Measurements from ENCODE around the gene TSTD1.
"Not testable (repeated sequence)": the region's sequence is repeated elsewhere in the genome, so short reads cannot be mapped to it uniquely, and the experiment has no call there.

The TSTD1 gene

GRCh38 chr1:161019751-161020495, 18.8 kb downstream of the TSTD1 start:
- DNase-seq (no peak), ATAC-seq (ENCODE audit: insufficient read depth, low read depth) (no peak)
- Histone ChIP-seq H3K4me2 (ENCODE audit: insufficient read depth, low read length) (no peak overlapping the region), H3K4me3 (ENCODE audit: low read depth in 1 of 2, low read length in 2 of 2) (no peak overlapping the region), H3K9me3 (ENCODE audit: insufficient read depth, low read length, severe bottlenecking) (no peaks in the 10 kb centered on the region), H3K4me1 (ENCODE audit: insufficient read depth, low read length) (no peaks in the 10 kb centered on the region), H4K20me1 (ENCODE audit: insufficient read depth, low read length) (no peaks in the 10 kb centered on the region), H3K27me3 (ENCODE audit: insufficient read depth, low read length, poor library complexity) (no peaks in the 10 kb centered on the region), H3K9ac (ENCODE audit: low read depth, low read length) (no peak overlapping the region), H3K36me3 (ENCODE audit: insufficient read depth, low read length) (no peaks in the 10 kb centered on the region), H3K79me2 (ENCODE audit: insufficient read depth, low read length) (no peaks in the 10 kb centered on the region), H2AFZ (ENCODE audit: low read depth, low read length) (no peak overlapping the region), H3K27ac (ENCODE audit: low read length) (no peak overlapping the region)
- no peak for TF ChIP-seq CTCF (IDR thresholded peaks at IDR 0.05; ENCODE audit: borderline replicate concordance, extremely low read depth, low read length, poor library complexity, severe bottlenecking)
- no peak for TF ChIP-seq EZH2 (IDR thresholded peaks at IDR 0.05; ENCODE audit: borderline replicate concordance, low read depth, low read length, severe bottlenecking)

GRCh38 chr1:161019111-161019660, 19.6 kb downstream of the TSTD1 start:
- H2AFZ ChIP-seq (ENCODE audit: low read depth, low read length); DNase-seq; H3K9me3 ChIP-seq (ENCODE audit: insufficient read depth, low read length, severe bottlenecking); H3K4me1 ChIP-seq (ENCODE audit: insufficient read depth, low read length); H3K4me3 ChIP-seq (ENCODE audit: low read depth in 1 of 2, low read length in 2 of 2); H3K9ac ChIP-seq (ENCODE audit: low read depth, low read length); H3K4me2 ChIP-seq (ENCODE audit: insufficient read depth, low read length); H3K36me3 ChIP-seq (ENCODE audit: insufficient read depth, low read length); ATAC-seq (ENCODE audit: insufficient read depth, low read depth); H3K27ac ChIP-seq (ENCODE audit: low read length); H4K20me1 ChIP-seq (ENCODE audit: insufficient read depth, low read length); H3K79me2 ChIP-seq (ENCODE audit: insufficient read depth, low read length); H3K27me3 ChIP-seq (ENCODE audit: insufficient read depth, low read length, poor library complexity): not testable (repeated sequence)

GRCh38 chr1:161018631-161018930, 20.2 kb downstream of the TSTD1 start:
- Histone ChIP-seq H3K9ac (ENCODE audit: low read depth, low read length) (no peak overlapping the region), H3K9me3 (ENCODE audit: insufficient read depth, low read length, severe bottlenecking) (no peaks in the 10 kb centered on the region), H2AFZ (ENCODE audit: low read depth, low read length) (no peak overlapping the region), H3K27ac (ENCODE audit: low read length) (no peak overlapping the region), H3K4me3 (ENCODE audit: low read depth in 1 of 2, low read length in 2 of 2) (no peak overlapping the region), H3K79me2 (ENCODE audit: insufficient read depth, low read length) (no peaks in the 10 kb centered on the region), H3K4me2 (ENCODE audit: insufficient read depth, low read length) (no peak overlapping the region), H3K4me1 (ENCODE audit: insufficient read depth, low read length) (peaks cover 5% of the 10 kb centered on the region), H3K36me3 (ENCODE audit: insufficient read depth, low read length) (no peaks in the 10 kb centered on the region), H4K20me1 (ENCODE audit: insufficient read depth, low read length) (no peaks in the 10 kb centered on the region), H3K27me3 (ENCODE audit: insufficient read depth, low read length, poor library complexity) (no peaks in the 10 kb centered on the region)
- no peak for ATAC-seq (ENCODE audit: insufficient read depth, low read depth)
- TF ChIP-seq EZH2 (IDR thresholded peaks at IDR 0.05; ENCODE audit: borderline replicate concordance, low read depth, low read length, severe bottlenecking): no peak
- TF ChIP-seq CTCF (IDR thresholded peaks at IDR 0.05; ENCODE audit: borderline replicate concordance, extremely low read depth, low read length, poor library complexity, severe bottlenecking): no peak
- DNase-seq: no peak

GRCh38 chr1:161017756-161018630, 20.8 kb downstream of the TSTD1 start:
- no peak overlapping the region for H3K4me3 ChIP-seq (ENCODE audit: low read depth in 1 of 2, low read length in 2 of 2)
- H3K27me3 ChIP-seq (ENCODE audit: insufficient read depth, low read length, poor library complexity): no peaks in the 10 kb centered on the region
- H4K20me1 ChIP-seq (ENCODE audit: insufficient read depth, low read length): no peaks in the 10 kb centered on the region
- H3K79me2 ChIP-seq (ENCODE audit: insufficient read depth, low read length): no peaks in the 10 kb centered on the region
- TF ChIP-seq EZH2 (IDR thresholded peaks at IDR 0.05; ENCODE audit: borderline replicate concordance, low read depth, low read length, severe bottlenecking): no peak
- TF ChIP-seq CTCF (IDR thresholded peaks at IDR 0.05; ENCODE audit: borderline replicate concordance, extremely low read depth, low read length, poor library complexity, severe bottlenecking): no peak
- no peak overlapping the region for H3K9ac ChIP-seq (ENCODE audit: low read depth, low read length)
- peaks cover 11% of the 10 kb centered on the region for H3K4me1 ChIP-seq (ENCODE audit: insufficient read depth, low read length)
- no peak overlapping the region for H3K27ac ChIP-seq (ENCODE audit: low read length)
- no peak for DNase-seq
- H3K4me2 ChIP-seq (ENCODE audit: insufficient read depth, low read length): no peak overlapping the region
- ATAC-seq (ENCODE audit: insufficient read depth, low read depth): no peak
- no peak overlapping the region for H2AFZ ChIP-seq (ENCODE audit: low read depth, low read length)
- H3K9me3 ChIP-seq (ENCODE audit: insufficient read depth, low read length, severe bottlenecking): no peaks in the 10 kb centered on the region
- no peaks in the 10 kb centered on the region for H3K36me3 ChIP-seq (ENCODE audit: insufficient read depth, low read length)

GRCh38 chr1:161017181-161017580, 21.6 kb downstream of the TSTD1 start:
- H3K4me1 ChIP-seq (ENCODE audit: insufficient read depth, low read length): peaks cover 16% of the 10 kb centered on the region
- H2AFZ ChIP-seq (ENCODE audit: low read depth, low read length); ATAC-seq (ENCODE audit: insufficient read depth, low read depth); H4K20me1 ChIP-seq (ENCODE audit: insufficient read depth, low read length); H3K9me3 ChIP-seq (ENCODE audit: insufficient read depth, low read length, severe bottlenecking); H3K27me3 ChIP-seq (ENCODE audit: insufficient read depth, low read length, poor library complexity); H3K4me3 ChIP-seq (ENCODE audit: low read depth in 1 of 2, low read length in 2 of 2); H3K36me3 ChIP-seq (ENCODE audit: insufficient read depth, low read length); H3K9ac ChIP-seq (ENCODE audit: low read depth, low read length); H3K27ac ChIP-seq (ENCODE audit: low read length); H3K4me2 ChIP-seq (ENCODE audit: insufficient read depth, low read length); DNase-seq; H3K79me2 ChIP-seq (ENCODE audit: insufficient read depth, low read length): not testable (repeated sequence)

All from DND-41 (cell line).